ENCODE measurements around the gene DMRTC2. TPM values are rescaled to one million over a fixed set of nuclear protein-coding genes. Genes with fewer than 3 reads are reported as not detected.
A peak's percentile ranks its signal among the peaks of the same experiment; 100 is the strongest.

Gene DMRTC2
- total RNA-seq, 4 donors from 2014 or later, result not detected

- TF ChIP-seq POLR2A (IDR thresholded peaks at IDR 0.05), result no peak
- 45 to 100% methylated on average over 1 to 4 of the region's 5 CpGs for WGBS, 2 donors (ENCODE audit: low coverage in 1 of 2)
- Histone ChIP-seq H3K9me3 (no peaks in the 10 kb centered on the region), H3K27me3 (no peaks in the 10 kb centered on the region), H3K4me1 (peaks cover 0 to 27% (median 6%) of the 10 kb centered on the region in 3 donors), H3K27ac (no peak overlapping the region), H3K4me3 (no peak overlapping the region), H3K36me3 (no peaks in the 10 kb centered on the region)
- ATAC-seq, result no peak
These were observed 35.5 kb downstream of the DMRTC2 start for GRCh38 chr19:41880329-41880708.

- no peak for ATAC-seq
- H3K27ac ChIP-seq, result peak within 1 kb of the TSS; percentile 59 to 89 (median 86)
- TF ChIP-seq EP300 (IDR thresholded peaks at IDR 0.05) (no peak), POLR2AphosphoS5 (IDR thresholded peaks at IDR 0.05) (peak; percentile 16), POLR2A (IDR thresholded peaks at IDR 0.05) (peak; percentile 42 to 54), CTCF (IDR thresholded peaks at IDR 0.05) (no peak)
- H3K27me3 ChIP-seq, result no peaks in the 10 kb centered on the region
- peaks cover 0 to 52% (median 10%) of the 10 kb centered on the region in 3 donors for H3K4me1 ChIP-seq
- peak within 1 kb of the TSS; percentile 94 for H3K4me3 ChIP-seq
- WGBS, 2 donors (ENCODE audit: low coverage in 1 of 2), result 2 to 16% methylated on average over 9 to 27 of the region's 80 CpGs
- H3K9me3 ChIP-seq, result no peaks in the 10 kb centered on the region
- H3K36me3 ChIP-seq, result peaks cover 0 to under 1% of the 10 kb centered on the region in 2 donors
These were observed 38.0 kb downstream of the DMRTC2 start, which contains the start of gene ARHGEF1 for GRCh38 chr19:41882568-41883462. Gene ARHGEF1 (plus strand): TSS chr19:41883184. CDS start chr19:41888083, 4,899 bp downstream.

- Histone ChIP-seq H3K4me3 (peak overlapping the region; percentile 94), H3K9me3 (no peaks in the 10 kb centered on the region), H3K27me3 (no peaks in the 10 kb centered on the region), H3K36me3 (peaks cover 0 to 7% of the 10 kb centered on the region in 2 donors), H3K4me1 (peaks cover 0 to 58% (median 10%) of the 10 kb centered on the region in 3 donors), H3K27ac (peak overlapping the region; percentile 59 to 89 (median 86))
- ATAC-seq, result no peak
- TF ChIP-seq POLR2AphosphoS5 (IDR thresholded peaks at IDR 0.05), result no peak
- no peak for TF ChIP-seq POLR2A (IDR thresholded peaks at IDR 0.05)
- TF ChIP-seq CTCF (IDR thresholded peaks at IDR 0.05), result no peak
- 0 to 2% methylated on average over 5 to 7 of the region's 23 CpGs for WGBS, 2 donors (ENCODE audit: low coverage in 1 of 2)
These were observed 38.6 kb downstream of the DMRTC2 start for GRCh38 chr19:41883463-41883820.

GRCh38 chr19:41883821-41884733, 39.2 kb downstream of the DMRTC2 start:
- Histone ChIP-seq H3K27ac (peak overlapping the region in 3 of 4 donors; percentile 86 to 89 (median 87)), H3K9me3 (no peaks in the 10 kb centered on the region), H3K4me1 (peaks cover 0 to 59% (median 10%) of the 10 kb centered on the region in 3 donors), H3K27me3 (no peaks in the 10 kb centered on the region), H3K4me3 (peak overlapping the region; percentile 94), H3K36me3 (peaks cover 0 to 13% of the 10 kb centered on the region in 2 donors)
- peak; percentile 99 for ATAC-seq
- peak in 1 of 4 experiments; percentile 55 for TF ChIP-seq CTCF (IDR thresholded peaks at IDR 0.05)
- peak; percentile 66 for TF ChIP-seq POLR2AphosphoS5 (IDR thresholded peaks at IDR 0.05)
- peak in 1 of 2 donors; percentile 54 for TF ChIP-seq POLR2A (IDR thresholded peaks at IDR 0.05)
- no peak for TF ChIP-seq EP300 (IDR thresholded peaks at IDR 0.05)
- WGBS, 2 donors (ENCODE audit: low coverage in 1 of 2), result 0 to 2% methylated on average over 1 to 26 of the region's 66 CpGs
